HL-60/S4 (cell line): ENCODE results near the gene MPP3.

ENCODE experiments used
- in situ Hi-C: fragments of 300-500 bp; cut with MboI; formaldehyde crosslinking; loops from 2 replicates; pipeline ENCODE4 v1.14.3; 2022; ENCODE audit warnings: low sequenced_read_pairs

MPP3 gene

DNA sequence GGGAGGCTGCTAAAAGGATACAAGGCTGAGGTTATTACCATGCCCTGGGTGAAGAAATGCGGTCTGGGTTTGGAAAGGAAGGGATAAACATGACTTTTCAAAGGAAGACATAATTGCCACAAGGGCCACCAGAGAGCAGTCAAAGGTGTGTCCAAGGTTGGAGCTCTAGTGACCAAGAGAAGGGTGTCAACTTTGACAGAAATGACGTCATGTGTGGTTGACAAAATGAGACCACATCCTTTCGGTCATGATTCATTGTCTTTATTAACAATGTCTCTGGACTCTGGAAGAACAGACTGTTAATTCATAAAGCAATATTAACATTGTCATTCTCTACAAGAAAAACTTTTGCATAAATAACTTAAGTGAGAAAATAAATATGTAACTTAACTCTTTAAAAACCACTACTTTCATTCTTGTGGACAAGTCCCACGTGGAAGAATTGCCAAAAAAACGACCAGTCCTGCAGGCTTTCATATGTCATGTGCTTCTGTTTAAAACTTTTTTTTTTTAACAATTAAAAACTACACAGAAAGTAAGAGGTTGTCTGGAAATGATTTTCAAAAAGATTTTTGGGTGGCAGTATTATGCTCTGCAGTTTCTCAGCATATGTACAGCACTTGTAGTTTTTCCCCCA is 79.3 kb downstream of the MPP3 start:
- in situ Hi-C loops = no loop called here
